NCI-H524 treated with DMSO at 0.1 percent for 48 hours (cell line): Measurements from ENCODE around the gene RPL10A.
"Not testable (repeated sequence)": the region's sequence is repeated elsewhere in the genome, so short reads cannot be mapped to it uniquely, and the experiment has no call there.

Source experiments
- DNase-seq: peaks from one replicate; lab custom pipeline; 2025; lab: John Stamatoyannopoulos, UW

RPL10A gene

DNA sequence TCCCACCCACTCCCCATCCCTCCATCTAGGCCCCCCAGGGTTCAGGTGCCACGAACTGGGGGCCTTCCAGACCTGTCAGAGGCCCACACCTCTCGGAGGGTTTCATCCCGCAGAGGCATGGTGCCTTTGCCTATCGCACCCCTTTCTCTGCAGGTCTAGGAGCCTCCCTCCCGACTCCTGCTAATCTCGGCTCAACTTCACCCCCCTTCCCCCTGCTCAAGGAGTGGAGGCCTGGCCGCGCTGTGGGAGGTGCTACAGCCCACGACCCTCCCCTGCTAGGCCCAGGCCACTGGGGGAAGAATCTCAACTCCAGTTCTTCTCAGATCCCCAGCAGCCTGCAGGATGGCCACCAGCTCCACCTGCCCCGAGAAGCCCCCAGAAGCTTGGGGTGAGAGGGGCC lies 44.5 kb downstream of the RPL10A start, which contains the start of gene TULP1:
Gene TULP1, minus strand, starts transcription at position 157 of the 400 bp plus-strand sequence. Its CDS starts 38 bp downstream, at position 119.
- DNase-seq: no peak

DNA sequence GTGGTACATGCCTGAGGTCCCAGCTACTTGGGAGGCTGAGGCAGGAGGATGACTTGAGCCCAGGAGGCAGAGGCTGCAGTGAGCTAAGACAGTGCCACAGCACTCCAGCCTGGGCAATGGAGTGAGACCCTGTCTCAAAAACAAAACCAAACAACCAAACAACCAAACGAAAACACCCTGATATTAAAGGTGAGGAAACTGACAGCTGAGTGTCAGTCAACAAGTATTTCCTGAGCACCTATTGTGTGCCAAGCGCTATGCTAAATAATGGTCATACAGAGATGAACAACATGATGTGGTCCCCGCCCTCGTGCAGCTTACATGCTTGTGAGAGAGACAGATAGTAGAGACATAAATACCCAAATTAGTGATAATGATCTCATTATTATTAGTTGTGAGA lies 46.4 kb downstream of the RPL10A start:
- DNase-seq: no peak

- not testable (repeated sequence) for DNase-seq
These were observed 47.7 kb downstream of the RPL10A start for GRCh38 chr6:35515939-35516338.

- DNase-seq: no peak
These were observed 48.5 kb downstream of the RPL10A start for GRCh38 chr6:35516712-35517111.

GRCh38 chr6:35517978-35518377 lies 49.8 kb downstream of the RPL10A start:
- not testable (repeated sequence) for DNase-seq

DNA sequence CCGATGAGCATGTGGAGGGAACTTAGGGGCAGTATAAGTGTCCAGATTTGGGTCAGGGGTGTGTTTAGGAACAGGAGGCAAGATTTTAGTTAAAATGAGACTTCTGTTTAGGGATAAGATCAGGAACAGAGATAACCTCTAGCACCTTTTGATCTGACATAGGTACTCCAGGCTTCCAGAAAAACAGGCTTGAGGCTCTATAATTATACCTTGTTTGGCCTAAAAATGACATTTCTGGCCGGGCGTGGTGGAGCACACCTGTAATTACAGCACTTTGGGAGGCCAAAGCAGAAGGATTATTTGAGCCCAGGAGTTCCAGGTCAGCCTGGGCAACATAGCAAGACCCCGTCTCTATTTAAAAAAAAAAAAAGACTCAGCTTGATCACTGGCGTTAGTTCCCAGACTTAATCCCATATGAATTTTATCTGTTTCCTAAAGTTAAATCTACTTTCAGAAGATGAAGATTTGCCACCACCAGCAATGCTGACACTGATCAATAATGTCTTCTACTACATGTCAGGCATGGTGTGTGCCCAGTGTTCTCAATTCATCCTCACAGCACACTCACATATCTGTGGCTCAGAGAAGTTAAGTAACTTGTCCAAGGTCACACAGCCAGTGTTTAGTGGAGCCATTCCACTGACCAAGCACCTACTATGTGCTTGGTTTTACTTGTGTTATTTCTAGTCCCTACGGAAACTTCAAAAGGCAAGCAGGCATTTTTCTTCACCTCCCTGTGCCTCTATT lies 50.5 kb downstream of the RPL10A start:
- no peak for DNase-seq

GRCh38 chr6:35519313-35520015 lies 51.3 kb downstream of the RPL10A start:
- no peak for DNase-seq
